ENCODE results near the gene ADAM19.

Gene ADAM19

GRCh38 chr5:157521704-157522029 is 53.9 kb downstream of the ADAM19 start:
- no peaks in the 10 kb centered on the region for H3K9me3 ChIP-seq (ENCODE audit: control insufficient read depth, insufficient read depth, low read depth, low read length)
- no peaks in the 10 kb centered on the region for H3K4me1 ChIP-seq (ENCODE audit: control insufficient read depth, insufficient read depth, low read length)
- H3K36me3 ChIP-seq (ENCODE audit: control insufficient read depth, insufficient read depth, low read length), result peaks cover 37% of the 10 kb centered on the region; the same call in 1 of the 2 replicates
- H3K27me3 ChIP-seq (ENCODE audit: control insufficient read depth, insufficient read depth, low read length), result no peaks in the 10 kb centered on the region
- no peak overlapping the region for H3K4me3 ChIP-seq (ENCODE audit: low read depth, low read length)
- H3K27ac ChIP-seq (ENCODE audit: low read depth, low read length), result no peak overlapping the region
- H3K9ac ChIP-seq (ENCODE audit: low read length), result no peak overlapping the region

DNA sequence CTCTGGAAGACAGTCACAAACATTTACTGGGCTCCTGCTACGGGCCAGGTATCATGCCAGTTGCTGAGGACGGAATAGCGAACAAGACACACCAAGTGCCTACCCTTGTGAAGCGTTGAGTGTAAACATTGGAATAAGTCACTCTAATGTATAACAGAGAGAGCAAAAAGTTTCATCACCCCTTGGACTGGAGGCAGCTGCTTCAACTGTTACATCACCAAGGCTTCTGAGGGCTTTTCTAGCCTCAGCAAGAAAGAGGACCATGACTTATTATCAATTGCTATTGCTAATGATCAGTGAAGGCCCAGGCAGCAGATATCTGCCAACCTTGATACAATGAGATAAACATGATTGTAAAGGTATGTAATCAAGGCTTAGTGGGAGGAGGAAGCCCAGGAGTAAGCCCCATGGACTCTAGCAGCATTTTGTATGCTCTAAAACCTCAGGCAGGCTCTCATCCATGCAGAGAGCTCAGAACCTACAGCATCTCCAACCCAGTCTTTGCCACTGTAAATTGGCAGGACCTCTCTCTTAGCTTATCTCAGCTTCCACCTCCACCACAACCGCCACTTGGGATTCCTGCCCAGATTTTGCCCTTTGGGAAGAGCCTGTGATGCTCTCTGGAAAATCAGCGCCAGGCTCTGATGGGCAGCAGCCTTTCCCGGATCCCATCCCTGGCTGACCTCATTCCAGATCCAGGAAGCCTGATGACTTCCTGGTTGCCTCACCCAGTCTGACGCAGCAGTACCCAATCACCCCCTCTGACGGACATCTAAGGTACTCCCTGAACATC is 54.5 kb downstream of the ADAM19 start:
- Histone ChIP-seq H3K9me3 (ENCODE audit: control insufficient read depth, insufficient read depth, low read depth, low read length) (no peaks in the 10 kb centered on the region), H3K36me3 (ENCODE audit: control insufficient read depth, insufficient read depth, low read length) (peaks cover 39% of the 10 kb centered on the region; the same call in 1 of the 2 replicates), H3K27ac (ENCODE audit: low read depth, low read length) (no peak overlapping the region), H3K9ac (ENCODE audit: low read length) (no peak overlapping the region), H3K27me3 (ENCODE audit: control insufficient read depth, insufficient read depth, low read length) (no peaks in the 10 kb centered on the region), H3K4me1 (ENCODE audit: control insufficient read depth, insufficient read depth, low read length) (no peaks in the 10 kb centered on the region), H3K4me3 (ENCODE audit: low read depth, low read length) (no peak overlapping the region)

GRCh38 chr5:157519579-157520253 is 55.9 kb downstream of the ADAM19 start:
- no peak overlapping the region for H3K9ac ChIP-seq (ENCODE audit: low read length)
- H3K9me3 ChIP-seq (ENCODE audit: control insufficient read depth, insufficient read depth, low read depth, low read length), result no peaks in the 10 kb centered on the region
- H3K36me3 ChIP-seq (ENCODE audit: control insufficient read depth, insufficient read depth, low read length), result peaks cover 34% of the 10 kb centered on the region; the same call in 1 of the 2 replicates
- no peaks in the 10 kb centered on the region for H3K4me1 ChIP-seq (ENCODE audit: control insufficient read depth, insufficient read depth, low read length)
- no peaks in the 10 kb centered on the region for H3K27me3 ChIP-seq (ENCODE audit: control insufficient read depth, insufficient read depth, low read length)
- no peak overlapping the region for H3K27ac ChIP-seq (ENCODE audit: low read depth, low read length)
- no peak overlapping the region for H3K4me3 ChIP-seq (ENCODE audit: low read depth, low read length)

GRCh38 chr5:157518963-157519362 is 56.6 kb downstream of the ADAM19 start:
- H3K9ac ChIP-seq (ENCODE audit: low read length), result no peak overlapping the region
- H3K9me3 ChIP-seq (ENCODE audit: control insufficient read depth, insufficient read depth, low read depth, low read length), result no peaks in the 10 kb centered on the region
- no peaks in the 10 kb centered on the region for H3K4me1 ChIP-seq (ENCODE audit: control insufficient read depth, insufficient read depth, low read length)
- peaks cover 37% of the 10 kb centered on the region; the same call in 1 of the 2 replicates for H3K36me3 ChIP-seq (ENCODE audit: control insufficient read depth, insufficient read depth, low read length)
- no peak overlapping the region for H3K4me3 ChIP-seq (ENCODE audit: low read depth, low read length)
- H3K27me3 ChIP-seq (ENCODE audit: control insufficient read depth, insufficient read depth, low read length), result no peaks in the 10 kb centered on the region
- H3K27ac ChIP-seq (ENCODE audit: low read depth, low read length), result no peak overlapping the region

GRCh38 chr5:157516626-157517325 is 58.8 kb downstream of the ADAM19 start:
- Histone ChIP-seq H3K9me3 (ENCODE audit: control insufficient read depth, insufficient read depth, low read depth, low read length) (no peaks in the 10 kb centered on the region), H3K4me3 (ENCODE audit: low read depth, low read length) (no peak overlapping the region), H3K4me1 (ENCODE audit: control insufficient read depth, insufficient read depth, low read length) (no peaks in the 10 kb centered on the region), H3K27ac (ENCODE audit: low read depth, low read length) (no peak overlapping the region), H3K36me3 (ENCODE audit: control insufficient read depth, insufficient read depth, low read length) (peaks cover 57% of the 10 kb centered on the region), H3K27me3 (ENCODE audit: control insufficient read depth, insufficient read depth, low read length) (no peaks in the 10 kb centered on the region), H3K9ac (ENCODE audit: low read length) (no peak overlapping the region)

GRCh38 chr5:157516006-157516405 is 59.6 kb downstream of the ADAM19 start:
- no peaks in the 10 kb centered on the region for H3K4me1 ChIP-seq (ENCODE audit: control insufficient read depth, insufficient read depth, low read length)
- no peak overlapping the region for H3K9ac ChIP-seq (ENCODE audit: low read length)
- peaks cover 64% of the 10 kb centered on the region for H3K36me3 ChIP-seq (ENCODE audit: control insufficient read depth, insufficient read depth, low read length)
- H3K9me3 ChIP-seq (ENCODE audit: control insufficient read depth, insufficient read depth, low read depth, low read length), result no peaks in the 10 kb centered on the region
- H3K4me3 ChIP-seq (ENCODE audit: low read depth, low read length), result no peak overlapping the region
- H3K27ac ChIP-seq (ENCODE audit: low read depth, low read length), result no peak overlapping the region
- no peaks in the 10 kb centered on the region for H3K27me3 ChIP-seq (ENCODE audit: control insufficient read depth, insufficient read depth, low read length)

GRCh38 chr5:157514974-157515373 is 60.6 kb downstream of the ADAM19 start:
- no peaks in the 10 kb centered on the region for H3K4me1 ChIP-seq (ENCODE audit: control insufficient read depth, insufficient read depth, low read length)
- no peaks in the 10 kb centered on the region for H3K27me3 ChIP-seq (ENCODE audit: control insufficient read depth, insufficient read depth, low read length)
- no peak overlapping the region for H3K9ac ChIP-seq (ENCODE audit: low read length)
- no peaks in the 10 kb centered on the region for H3K9me3 ChIP-seq (ENCODE audit: control insufficient read depth, insufficient read depth, low read depth, low read length)
- H3K4me3 ChIP-seq (ENCODE audit: low read depth, low read length), result no peak overlapping the region
- no peak overlapping the region for H3K27ac ChIP-seq (ENCODE audit: low read depth, low read length)
- H3K36me3 ChIP-seq (ENCODE audit: control insufficient read depth, insufficient read depth, low read length), result peaks cover 68% of the 10 kb centered on the region

DNA sequence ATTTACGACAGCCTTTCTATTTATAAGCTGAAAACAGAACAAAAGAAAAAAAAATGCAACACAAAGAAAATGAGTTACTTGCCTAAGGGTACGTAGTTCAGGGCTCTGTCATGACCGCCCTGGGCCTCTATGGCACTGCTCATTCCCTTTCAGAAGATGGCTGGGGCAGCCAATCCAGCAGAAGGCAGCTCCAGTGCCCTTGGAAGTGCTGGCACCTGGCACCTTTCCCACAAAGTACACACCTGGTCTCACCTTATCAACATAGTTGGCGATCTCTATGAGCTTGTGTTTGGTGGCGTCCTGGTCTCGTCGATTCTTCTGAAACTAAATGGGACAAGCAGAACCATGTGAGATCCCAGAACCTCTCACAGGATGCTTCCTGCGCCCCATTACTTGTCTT is 62.4 kb downstream of the ADAM19 start:
- Histone ChIP-seq H3K4me3 (ENCODE audit: low read depth, low read length) (no peak overlapping the region), H3K4me1 (ENCODE audit: control insufficient read depth, insufficient read depth, low read length) (no peaks in the 10 kb centered on the region), H3K27me3 (ENCODE audit: control insufficient read depth, insufficient read depth, low read length) (no peaks in the 10 kb centered on the region), H3K27ac (ENCODE audit: low read depth, low read length) (no peak overlapping the region), H3K36me3 (ENCODE audit: control insufficient read depth, insufficient read depth, low read length) (peaks cover 67% of the 10 kb centered on the region), H3K9ac (ENCODE audit: low read length) (no peak overlapping the region), H3K9me3 (ENCODE audit: control insufficient read depth, insufficient read depth, low read depth, low read length) (no peaks in the 10 kb centered on the region)

- H3K36me3 ChIP-seq (ENCODE audit: control insufficient read depth, insufficient read depth, low read length), result peaks cover 67% of the 10 kb centered on the region
- H3K9ac ChIP-seq (ENCODE audit: low read length), result no peak overlapping the region
- no peaks in the 10 kb centered on the region for H3K9me3 ChIP-seq (ENCODE audit: control insufficient read depth, insufficient read depth, low read depth, low read length)
- H3K4me3 ChIP-seq (ENCODE audit: low read depth, low read length), result no peak overlapping the region
- H3K4me1 ChIP-seq (ENCODE audit: control insufficient read depth, insufficient read depth, low read length), result no peaks in the 10 kb centered on the region
- no peak overlapping the region for H3K27ac ChIP-seq (ENCODE audit: low read depth, low read length)
- H3K27me3 ChIP-seq (ENCODE audit: control insufficient read depth, insufficient read depth, low read length), result no peaks in the 10 kb centered on the region
These were observed 63.6 kb downstream of the ADAM19 start for GRCh38 chr5:157511651-157512644.

DNA sequence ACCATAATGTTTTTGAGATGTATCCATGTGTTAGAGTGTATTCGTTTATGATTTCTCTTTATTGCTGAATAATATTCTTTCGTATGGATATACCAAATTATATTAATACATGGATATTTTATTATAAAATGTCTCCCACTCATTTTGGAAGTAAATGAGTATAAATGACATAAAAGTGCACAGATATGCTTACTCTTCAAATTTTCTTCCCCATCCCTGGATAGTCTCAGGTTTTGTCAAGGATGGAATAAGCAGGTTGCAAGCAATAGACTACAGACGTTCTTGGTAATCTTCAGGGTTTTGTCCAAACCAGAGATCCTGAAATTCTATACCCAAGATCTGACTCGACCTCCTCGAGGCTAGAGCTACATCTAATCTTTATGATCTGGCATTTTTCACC is 64.9 kb downstream of the ADAM19 start:
- Histone ChIP-seq H3K4me1 (ENCODE audit: control insufficient read depth, insufficient read depth, low read length) (no peaks in the 10 kb centered on the region), H3K27me3 (ENCODE audit: control insufficient read depth, insufficient read depth, low read length) (no peaks in the 10 kb centered on the region), H3K36me3 (ENCODE audit: control insufficient read depth, insufficient read depth, low read length) (peaks cover 76% of the 10 kb centered on the region), H3K9me3 (ENCODE audit: control insufficient read depth, insufficient read depth, low read depth, low read length) (no peaks in the 10 kb centered on the region), H3K27ac (ENCODE audit: low read depth, low read length) (no peak overlapping the region), H3K9ac (ENCODE audit: low read length) (no peak overlapping the region), H3K4me3 (ENCODE audit: low read depth, low read length) (no peak overlapping the region)

All from HUES6 (cell line).